HG03469 (cell line): ENCODE results near the gene RAB3IL1.
A peak's percentile ranks its signal among the peaks of the same experiment; 100 is the strongest.

Experiments
- ATAC-seq: cut with Tn5 transposase; IDR thresholded peaks from one replicate; pipeline ENCODE4 v1.9.1; 2021; ENCODE audit warnings: mild to moderate bottlenecking, moderate library complexity, moderate number of reproducible peaks; ENCODE audit not compliant: unreplicated experiment

The RAB3IL1 gene

DNA sequence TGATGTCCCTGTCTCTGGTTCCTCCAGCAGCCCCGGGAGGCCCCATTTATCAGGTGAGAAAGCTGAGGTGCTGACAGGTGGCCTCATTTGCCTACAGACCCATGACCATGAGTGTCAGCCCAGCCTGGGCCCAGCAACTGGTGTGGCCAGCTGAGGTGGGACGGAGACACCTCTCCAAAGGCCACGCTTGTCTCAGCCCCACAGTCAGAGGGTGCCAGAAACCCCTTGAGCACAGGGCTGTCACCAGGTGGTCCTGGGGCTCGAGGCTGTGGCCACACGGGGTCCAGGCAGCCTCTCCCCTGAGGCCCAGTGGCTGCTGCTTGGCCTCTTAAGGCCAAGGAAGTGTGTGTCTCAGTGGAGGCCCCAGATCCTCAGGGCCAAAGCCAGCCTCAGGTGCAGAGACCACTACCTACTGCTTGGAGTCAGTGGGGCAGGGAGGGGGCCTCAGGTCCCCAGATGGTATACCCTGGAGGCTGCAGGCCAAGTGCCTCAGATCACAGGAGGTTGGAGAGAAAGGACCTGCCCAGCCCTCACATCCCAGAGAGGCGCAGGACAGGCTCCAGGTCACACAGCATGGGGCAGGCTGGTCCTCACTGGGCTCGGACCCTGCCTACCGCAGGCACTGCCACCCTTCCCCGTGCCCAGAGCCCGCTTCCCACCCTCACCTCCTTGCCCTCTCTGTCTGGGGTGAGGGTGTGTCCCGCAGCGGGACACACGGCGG lies 11.4 kb downstream of the RAB3IL1 start:
- ATAC-seq = no peak

DNA sequence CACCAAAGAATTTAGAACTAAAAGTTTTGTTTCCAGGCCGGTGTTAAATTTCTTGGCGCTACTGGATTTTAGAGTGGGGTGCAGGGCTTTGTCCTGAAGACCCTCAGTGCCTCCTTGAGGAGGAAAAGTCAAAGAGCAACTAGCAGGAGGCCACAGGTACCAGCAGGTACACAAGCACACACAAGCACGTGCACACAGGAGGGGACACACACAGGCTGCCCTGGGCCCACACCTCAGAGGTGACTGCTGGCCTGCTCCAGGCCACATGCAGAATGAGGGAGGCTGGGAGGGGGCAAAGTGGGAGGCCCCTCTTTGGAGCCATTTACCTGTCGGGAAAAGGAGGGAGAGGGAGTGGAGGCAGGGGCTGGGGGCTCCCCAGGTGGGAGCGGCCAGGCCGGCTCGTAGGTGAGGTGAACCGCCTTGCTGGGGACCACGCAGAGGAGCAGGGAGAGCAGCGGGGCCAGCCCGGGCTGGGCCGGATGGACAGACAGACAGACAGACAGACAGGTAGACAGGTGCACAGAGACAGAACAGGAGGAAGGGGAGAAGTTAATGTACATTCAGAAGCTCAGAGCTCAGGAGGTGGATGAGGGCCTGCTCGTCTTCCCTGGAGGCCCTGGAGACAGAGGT lies 12.2 kb downstream of the RAB3IL1 start:
- ATAC-seq = no peak

DNA sequence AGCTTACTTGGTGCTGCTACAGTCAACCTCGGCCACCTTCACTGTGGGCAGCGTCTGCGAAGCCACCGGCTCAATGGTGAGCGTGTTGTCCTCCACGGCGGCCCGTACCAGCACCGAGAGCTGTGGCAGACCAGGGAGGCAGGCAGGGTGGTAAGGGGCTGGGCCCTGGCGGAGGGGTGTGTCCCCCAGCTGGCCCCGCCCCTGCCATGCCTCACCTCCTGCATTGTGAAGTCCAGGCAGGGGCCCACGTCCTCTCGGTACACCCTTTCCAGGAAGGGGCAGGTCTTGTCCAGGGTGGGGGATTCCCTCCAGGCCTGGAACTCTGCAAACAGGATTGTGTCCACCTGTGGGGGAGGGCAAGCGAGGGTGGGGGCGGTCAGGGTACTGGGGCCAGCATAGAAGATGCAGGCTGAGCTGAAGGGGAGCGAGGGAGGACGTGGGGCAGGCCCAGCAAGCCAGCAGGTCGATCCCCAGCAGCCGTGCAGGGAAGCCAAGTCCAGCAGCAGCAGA lies 12.8 kb downstream of the RAB3IL1 start:
- no peak for ATAC-seq

DNA sequence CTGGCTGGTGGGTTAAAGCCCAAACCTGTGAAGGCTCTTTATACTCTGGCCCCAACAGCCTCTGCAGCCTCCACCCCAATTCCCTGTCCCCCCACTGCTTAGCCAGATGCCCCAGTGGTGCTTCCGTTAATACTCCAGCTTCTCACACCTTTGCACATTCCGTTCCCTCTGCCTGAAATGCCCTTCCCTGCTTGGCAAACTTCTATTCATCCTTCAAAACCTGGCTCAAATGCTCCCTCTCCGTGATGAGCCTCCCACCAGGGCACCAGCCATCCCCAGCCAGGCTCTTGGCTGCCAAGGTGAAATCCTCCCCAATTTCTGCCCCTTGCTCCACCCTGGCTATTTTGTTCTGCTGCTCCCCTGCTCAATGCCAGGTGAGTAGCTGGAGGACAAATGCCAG lies 13.5 kb downstream of the RAB3IL1 start:
- ATAC-seq = no peak

DNA sequence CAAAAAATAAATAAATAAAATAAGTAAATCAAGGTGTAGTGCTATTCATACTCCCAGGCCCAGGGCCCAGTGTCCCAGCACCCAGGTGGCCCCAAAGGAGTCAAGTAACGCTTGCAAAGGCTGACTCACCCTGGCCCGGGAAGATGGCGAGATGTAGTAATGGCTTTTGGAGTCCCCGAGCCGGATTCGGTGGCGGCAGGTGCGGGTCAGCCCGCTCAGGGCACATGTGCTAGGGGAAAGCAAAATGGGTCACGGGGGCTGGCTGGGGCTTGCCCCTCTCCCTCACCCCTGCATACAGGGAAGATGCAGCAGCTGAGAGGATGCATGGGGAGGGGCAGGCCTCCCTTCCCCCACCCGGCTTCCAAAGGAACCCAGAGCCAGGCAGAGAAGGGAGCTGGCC lies 15.1 kb downstream of the RAB3IL1 start:
- ATAC-seq = no peak

DNA sequence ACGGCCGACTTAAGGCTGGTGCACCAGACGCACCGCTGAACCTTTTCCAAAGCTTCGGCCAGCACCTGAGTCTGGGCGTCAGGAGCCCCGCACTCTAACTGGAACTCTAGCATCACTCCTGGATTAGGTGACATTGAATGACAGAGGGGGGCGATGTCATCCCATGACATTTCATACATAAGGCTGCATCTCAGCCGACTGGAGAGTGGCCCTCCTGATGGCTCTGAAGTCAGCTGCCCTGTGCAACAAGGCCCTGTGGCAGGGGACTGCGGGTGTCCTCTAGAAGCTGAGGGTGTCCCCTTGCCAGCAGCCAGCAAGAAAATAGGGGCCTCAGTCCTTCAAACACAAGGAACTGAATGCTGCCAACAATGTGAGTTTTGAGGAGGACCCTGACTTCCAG lies 16.0 kb downstream of the RAB3IL1 start:
- ATAC-seq = no peak

DNA sequence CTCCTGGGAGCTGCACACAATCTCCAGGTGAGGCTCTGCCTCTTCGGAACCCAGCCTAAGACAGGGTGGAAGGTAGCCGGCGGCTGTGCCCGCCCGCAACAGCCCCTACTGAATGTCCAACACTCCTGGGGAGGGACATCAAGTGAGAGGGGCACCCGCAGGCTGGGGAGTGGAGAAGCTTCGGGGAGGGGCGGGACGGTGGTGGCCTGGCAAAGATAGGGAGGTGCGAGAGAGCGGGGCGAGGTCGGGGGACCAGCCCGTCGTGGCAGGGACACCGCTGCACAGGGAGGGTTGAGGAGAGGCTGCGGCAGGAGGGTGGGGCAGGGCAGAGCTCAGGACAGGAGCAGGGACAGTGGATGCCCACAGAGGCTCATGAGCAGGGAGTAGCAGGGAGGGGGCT lies 17.1 kb downstream of the RAB3IL1 start:
- ATAC-seq = no peak

DNA sequence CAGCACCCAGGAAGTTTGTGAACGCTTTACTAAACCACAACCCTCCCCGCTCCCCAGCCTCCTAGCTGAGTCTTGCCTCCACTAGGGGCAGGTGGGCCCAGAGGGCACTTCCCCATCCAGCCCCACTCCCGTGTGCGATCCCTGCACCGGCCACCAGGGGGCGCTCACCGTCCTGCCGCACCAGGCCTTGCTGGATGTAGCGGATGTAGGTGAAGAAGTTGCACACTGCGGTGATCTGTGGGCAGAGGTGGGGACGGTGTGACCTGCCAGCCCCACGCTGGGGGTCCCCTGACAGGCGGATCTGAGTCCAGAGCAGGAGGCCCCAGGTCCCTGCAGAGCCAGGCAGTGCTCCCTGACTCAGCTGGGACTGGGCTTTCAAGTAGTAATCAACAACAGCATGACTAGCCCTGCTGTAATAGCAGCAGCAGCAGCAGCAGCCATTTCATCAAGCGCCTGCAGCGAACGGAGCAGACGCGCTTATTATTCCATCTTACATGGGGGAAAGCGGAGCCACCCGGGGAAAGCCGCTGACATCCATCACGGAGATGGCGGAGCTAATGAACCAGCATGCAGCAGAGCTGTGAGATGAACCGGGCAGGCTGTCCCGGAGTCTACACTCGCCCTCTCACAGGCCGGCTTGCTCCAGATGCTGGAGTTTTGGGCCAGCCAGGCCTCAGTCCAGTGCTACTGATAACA lies 18.1 kb downstream of the RAB3IL1 start:
- no peak for ATAC-seq

DNA sequence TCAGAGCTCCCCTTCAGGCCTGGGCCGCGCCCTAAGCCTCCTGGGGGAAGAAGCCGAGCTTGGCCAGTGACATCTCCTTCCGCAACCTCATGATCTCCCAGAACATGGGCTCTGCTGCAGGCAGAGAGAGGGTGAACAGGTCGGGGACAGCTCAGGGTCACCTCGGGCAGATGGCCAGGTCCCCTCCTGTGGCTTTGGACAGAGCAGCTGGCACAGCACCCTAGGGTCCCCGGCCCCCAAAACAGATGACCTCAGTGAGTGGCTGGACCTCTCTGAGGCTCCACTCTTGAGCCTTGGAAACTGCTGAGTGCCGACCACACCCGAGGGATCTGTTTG lies 19.2 kb downstream of the RAB3IL1 start:
- ATAC-seq = no peak

DNA sequence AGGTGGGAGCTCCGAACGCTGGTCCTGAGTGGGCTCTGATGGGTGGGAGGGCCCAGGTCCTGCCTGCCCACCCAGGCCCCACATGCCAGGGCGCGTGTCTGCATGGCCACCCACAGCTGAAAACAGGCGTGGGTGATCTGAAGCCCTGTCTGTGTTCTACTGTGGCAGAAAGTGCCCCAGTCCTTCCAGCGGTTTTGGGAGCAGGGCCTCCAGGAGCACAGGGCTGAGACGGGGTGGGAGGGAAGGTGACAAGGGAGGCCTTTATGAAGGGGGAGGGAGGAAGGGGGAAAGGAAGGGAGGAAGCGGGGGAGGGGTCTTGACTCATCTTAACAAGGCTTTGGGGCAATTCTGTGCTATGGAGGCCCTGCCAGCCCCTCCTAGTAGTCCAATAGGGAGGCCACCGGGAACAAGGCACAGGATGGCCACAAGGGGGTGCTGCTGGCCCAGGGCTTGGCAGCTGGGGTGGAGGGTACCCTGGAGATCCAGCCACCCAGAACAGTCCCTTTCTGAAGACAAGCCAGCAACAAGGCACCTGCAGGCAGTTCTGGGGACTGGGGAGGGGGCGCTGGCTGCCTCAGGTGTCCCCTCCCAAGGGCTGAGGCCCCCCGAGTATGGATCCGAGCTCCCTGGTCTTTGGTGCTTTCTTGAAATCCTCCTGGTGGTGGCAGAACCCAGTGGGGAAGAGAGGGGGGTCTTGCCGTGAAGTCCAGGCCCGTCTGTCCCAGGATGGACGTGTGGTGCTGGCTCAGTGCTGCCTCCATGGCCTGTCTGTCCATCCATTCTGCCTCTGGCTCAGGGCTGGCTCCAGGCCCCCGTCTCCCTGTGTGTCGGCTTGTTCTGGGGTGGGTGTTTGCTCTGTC lies 19.7 kb downstream of the RAB3IL1 start:
- no peak for ATAC-seq

DNA sequence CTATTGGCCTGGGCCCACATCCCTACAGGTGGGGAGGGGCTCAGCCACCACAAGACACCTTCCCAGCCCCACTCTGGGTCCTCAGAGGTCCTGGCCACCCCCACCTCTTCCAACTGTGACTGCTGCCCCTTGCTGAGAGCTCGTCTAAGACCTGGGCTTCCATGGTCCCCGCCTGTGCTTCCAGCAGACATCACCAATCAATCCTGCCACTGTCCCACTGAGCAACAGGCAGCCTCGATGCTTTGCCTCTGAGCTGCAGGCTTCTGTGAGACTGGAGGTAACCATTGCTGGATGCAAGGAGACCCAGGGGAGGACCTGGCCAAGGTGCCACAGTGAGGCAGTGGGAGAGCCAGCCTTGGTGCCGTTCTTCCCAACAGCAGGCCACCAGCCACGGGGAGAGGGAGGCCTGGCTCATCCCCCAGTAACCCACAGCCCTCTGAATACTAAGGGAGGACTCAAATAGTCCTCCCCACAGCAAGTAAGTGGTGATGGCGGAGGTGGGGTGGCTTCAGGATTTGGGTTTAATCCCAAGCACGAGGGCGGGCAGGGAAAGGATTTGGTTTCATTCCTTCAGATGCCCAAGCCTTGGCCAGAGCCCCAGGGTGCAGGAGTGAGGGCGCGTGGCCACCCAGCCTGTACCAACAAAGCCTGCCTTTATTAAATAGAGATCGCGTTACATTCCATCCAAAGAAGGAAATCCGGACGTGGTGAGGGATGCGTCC lies 20.5 kb downstream of the RAB3IL1 start:
- no peak for ATAC-seq

DNA sequence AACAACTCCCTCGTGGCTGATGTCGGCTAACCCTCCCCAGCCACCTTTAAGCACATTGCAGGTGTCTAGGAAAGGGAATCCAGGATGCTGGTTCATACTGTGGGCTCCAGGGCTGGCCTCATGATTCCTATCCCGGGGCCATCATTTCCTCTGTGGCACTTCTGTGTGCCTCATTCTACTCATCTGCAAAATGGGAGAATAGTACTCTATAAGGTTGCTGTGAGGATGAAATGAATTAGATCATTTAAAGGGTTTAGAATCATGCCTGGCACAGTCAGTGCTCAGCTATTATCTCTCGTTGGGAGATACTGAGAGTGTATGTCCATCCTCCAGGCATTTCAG lies 21.7 kb downstream of the RAB3IL1 start:
- no peak for ATAC-seq

DNA sequence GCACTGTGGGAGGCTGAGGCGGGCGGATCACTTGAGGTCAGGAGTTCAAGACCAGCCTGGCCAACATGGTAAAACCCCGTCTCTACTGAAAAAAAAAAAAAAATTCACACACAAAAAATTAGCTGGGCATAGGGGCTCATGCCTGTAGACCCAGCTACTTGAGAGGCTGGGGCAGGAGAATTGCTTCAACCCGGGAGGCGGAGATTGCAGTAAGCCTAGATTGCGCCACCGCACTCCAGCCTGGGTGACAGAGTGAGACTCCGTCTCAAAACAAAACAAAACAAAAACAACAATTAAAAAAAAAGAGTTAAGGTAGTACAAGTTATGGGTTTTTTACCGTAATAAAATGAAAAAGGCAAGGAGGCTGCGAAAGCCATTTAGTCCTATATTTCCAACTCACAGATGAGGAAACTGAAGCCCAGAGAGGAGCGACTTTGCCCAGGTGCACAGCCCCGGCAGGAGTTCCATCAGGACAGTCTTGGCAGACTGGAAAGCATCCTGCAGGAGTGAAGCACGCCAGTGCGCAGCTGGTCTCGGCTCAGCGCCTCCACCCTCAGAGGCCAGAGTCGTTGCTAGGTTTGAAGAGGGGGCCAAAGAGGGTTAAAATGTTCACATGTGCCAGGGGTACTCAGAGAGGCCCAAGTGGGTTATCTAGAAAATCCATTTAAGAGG lies 22.2 kb downstream of the RAB3IL1 start:
- ATAC-seq = no peak

DNA sequence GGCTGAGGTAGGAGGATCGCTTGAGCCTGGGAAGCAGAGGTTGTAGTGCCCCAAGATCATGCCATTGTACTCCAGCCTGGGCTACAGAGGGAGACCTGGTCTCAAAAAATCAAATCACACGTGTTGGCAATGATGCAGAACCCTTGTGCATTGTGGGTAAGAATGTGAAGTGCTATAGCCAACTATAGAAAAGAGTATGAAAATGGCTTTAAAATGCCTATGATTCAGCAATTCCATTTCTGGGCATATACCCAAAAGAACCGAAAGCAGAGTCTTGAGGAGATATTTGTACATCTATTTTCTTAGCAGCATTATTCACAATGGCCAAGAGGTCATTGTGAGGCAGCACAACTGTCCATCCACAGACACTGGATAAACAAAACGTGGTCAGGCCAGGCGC lies 23.4 kb downstream of the RAB3IL1 start:
- no peak for ATAC-seq

DNA sequence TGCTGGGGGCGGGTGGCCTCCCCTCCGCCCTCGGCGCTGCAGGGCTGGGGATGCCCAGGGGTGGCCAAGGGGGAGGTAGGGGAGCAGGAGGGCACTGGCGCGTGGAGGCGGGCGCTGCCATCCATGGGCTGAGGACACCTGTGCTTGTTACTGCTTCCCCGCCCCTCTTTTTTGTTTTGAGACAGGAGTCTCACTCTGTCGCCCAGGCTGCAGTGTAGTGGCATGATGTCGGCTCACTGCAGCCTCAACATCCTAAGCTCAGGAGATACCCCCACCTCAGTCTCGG lies 25.3 kb downstream of the RAB3IL1 start:
- no peak for ATAC-seq

DNA sequence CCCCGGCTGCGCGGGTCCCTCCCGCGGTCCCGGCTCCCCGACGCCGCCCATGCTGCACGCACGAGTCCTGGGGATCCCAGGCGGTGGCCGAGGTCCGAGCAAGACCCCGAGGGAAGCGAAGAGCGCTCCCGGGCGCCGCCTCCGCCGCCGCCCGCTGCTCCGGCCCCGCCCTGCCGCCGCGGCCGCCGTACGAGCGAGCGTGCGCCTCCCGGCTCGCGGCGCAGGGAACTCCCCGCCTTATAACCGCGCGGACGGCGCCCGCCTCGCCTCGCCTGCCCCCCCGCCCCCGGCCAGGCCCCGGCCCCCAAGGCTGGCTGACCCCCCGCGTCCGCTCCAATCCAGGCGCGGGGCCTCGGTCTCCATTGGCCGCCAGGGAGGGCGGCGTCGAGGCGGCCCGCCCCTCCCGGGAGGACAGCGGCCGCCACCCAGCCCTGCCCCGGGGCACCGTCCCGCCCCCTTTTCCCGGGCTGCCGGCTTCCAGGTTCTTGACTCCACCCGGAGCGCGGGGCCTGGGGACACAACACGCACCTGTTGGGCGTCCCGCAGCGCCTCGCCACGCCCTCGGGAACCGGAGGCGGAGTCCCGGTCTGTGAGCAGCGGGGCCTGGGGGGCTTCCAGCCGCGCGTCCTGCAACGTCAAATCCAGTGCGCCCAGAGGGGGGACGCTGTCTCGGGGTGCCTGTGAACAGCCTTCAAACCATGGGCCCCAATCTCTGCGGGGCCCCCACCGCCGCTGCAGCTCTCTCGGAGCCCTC lies 25.9 kb downstream of the RAB3IL1 start, which contains the start of gene FADS3:
Gene FADS3, minus strand, starts transcription at position 215 of the 754 bp plus-strand sequence. Its CDS starts 164 bp downstream, at position 51.
- peak; percentile 43 for ATAC-seq

DNA sequence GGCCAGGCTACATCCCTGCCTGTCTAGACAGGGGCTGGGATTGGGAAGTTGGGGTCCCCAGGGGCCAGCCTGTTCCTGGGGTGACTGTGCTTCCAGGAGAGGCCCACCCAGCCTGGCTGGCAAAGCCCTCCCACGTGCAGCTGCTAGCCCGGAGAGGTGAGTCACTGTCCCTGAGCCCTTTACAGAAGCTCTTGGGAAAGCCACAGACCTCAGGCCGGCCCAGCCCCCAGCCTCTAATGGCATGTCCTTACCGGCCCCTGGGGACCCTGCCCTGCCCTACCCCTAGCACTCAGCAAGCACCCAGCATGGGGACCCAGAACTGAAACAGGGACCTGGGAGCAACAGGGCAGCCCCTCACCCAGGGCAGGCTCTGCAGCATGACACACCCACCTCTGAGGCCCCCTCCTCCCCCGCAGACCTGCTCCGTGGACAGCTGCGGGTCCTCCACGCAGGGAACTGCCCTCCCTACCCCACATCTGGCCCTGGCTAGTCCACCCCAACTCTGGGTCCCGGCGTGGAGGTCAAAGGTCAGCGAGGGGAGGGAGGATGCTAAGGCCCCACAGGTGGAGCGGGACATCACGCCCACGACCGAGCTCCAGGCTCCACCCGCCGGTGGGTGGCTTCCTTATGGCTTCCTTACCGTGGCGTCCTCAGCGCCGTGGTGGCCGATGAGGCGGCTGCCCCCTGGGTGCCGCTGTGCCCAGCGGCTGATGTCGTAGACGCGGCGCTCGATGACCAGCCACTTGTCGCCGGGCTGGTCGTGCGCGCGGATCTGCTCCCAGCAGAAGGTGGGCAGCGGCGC lies 26.6 kb downstream of the RAB3IL1 start:
- no peak for ATAC-seq

DNA sequence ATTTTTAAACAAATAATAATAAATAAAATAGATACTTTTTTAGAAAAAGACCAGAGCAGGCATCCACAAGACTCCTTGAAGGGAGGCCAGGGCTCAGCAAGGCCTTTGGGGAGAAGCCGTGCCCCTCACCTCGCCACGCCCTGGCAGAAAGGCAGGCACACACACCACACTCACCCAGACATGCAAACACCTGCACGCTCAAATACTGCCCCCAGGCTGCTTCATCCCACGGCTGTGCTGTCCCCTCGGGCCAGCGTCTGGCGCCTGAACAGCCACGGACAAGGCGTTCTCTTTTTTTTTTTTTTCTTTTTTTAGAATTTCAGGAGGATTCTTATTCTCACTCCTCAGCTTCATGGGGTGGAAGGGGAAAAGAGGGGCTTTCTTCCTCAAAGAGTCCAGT lies 27.5 kb downstream of the RAB3IL1 start:
- ATAC-seq = no peak

DNA sequence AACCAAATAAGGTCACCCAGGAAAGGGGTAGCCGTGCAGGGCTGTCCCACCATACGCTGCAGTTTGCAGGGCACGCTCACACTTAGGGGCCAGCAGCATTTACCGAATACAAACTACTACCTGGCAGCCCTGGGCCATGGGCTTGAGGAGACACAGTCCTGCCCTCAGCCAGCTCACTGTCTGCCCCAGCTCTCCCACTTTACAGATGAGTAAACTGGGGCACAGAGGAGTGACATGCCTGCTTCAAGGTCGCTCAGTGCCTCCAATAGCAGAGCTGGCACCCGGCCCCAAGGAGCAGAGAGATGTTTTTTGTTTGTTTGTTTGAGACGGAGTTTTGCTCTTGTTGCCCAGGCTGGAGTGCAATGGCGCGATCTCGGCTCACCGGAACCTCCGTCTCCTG lies 28.8 kb downstream of the RAB3IL1 start:
- no peak for ATAC-seq
